Measurements from ENCODE around the gene NPAS3. TPM values are rescaled to one million over a fixed set of nuclear protein-coding genes. Genes with fewer than 3 reads are reported as not detected.

The NPAS3 gene
- total RNA-seq, 1 experiment from 2014 or later, result not detected

DNA sequence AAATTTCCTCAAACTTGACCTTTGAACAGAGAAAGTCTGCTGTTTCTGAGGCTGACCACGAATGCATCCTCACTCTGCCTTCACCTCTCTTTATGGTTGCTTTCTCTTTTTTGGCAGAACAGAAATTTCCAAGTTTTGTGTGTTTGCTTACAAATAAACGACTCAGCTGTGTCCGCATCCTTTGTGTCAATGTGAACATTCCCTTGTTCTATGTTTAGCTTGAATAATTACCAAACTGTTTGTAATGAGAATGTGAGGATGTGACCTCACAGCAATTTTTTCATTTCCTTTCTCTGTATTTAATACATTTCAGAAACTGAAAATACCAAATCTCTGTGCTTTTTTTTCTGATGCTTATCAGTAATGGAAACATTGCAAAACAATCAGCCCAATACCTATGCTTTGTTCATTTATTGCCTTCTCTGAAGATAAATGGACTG lies 601.3 kb downstream of the NPAS3 start:
- RAD21 ChIA-PET (ENCODE audit: low non-redundant PET in 1 of 2, low total read pairs in 2 of 2, uncharacterized antibody in 2 of 2, unreplicated experiment in 2 of 2), result no interaction called here
- TF ChIP-seq ZFX (IDR thresholded peaks at IDR 0.05) (no peak), RAD21 (IDR thresholded peaks at IDR 0.05; ENCODE audit: low read depth) (no peak), SIN3A (IDR thresholded peaks at IDR 0.05; ENCODE audit: low read depth) (no peak), JUND (IDR thresholded peaks at IDR 0.05) (no peak), CEBPB (IDR thresholded peaks at IDR 0.05; ENCODE audit: low read depth) (no peak)
- ATAC-seq, result no peak
- no TSS peak for BruUV-seq (replicated peaks)
- CTCF ChIA-PET, result no interaction called here
- no peak overlapping the region for H3K4me2 ChIP-seq (ENCODE audit: low read length)
- DNase-seq (ENCODE audit: low read depth, low spot score), result no peak
- no peaks in the 10 kb centered on the region for H3K9me2 ChIP-seq (ENCODE audit: insufficient read depth)
- no peak overlapping the region for H3K4me3 ChIP-seq (replicated peaks in 1 of 2; ENCODE audit: low read depth in 1 of 2, low read length in 2 of 2)
- H3K9me3 ChIP-seq (ENCODE audit: control insufficient read depth in 1 of 2, insufficient read depth in 1 of 2, low read depth in 1 of 2, low read length in 2 of 2), result no peaks in the 10 kb centered on the region
- H3K27ac ChIP-seq (ENCODE audit: low read depth, low read length), result no peak overlapping the region
- H3K9ac ChIP-seq (ENCODE audit: low read length), result no peak overlapping the region
- POLR2A ChIA-PET, result no interaction called here
- no peaks in the 10 kb centered on the region for H4K20me1 ChIP-seq (ENCODE audit: insufficient read depth)
- H3K27me3 ChIP-seq (ENCODE audit: insufficient read depth, low read length), result no peaks in the 10 kb centered on the region; the same call in none of the 2 replicates
- intact Hi-C loops (cut with micrococcal nuclease), result no loop called here
- H2AFZ ChIP-seq (ENCODE audit: low read depth, low read length, poor library complexity, severe bottlenecking), result no peak overlapping the region
- H3K36me3 ChIP-seq (ENCODE audit: control insufficient read depth in 1 of 2, insufficient read depth in 2 of 2, low read length in 2 of 2), result no peaks in the 10 kb centered on the region
- H3K4me1 ChIP-seq (ENCODE audit: control insufficient read depth in 1 of 2, insufficient read depth in 2 of 2, low read length in 2 of 2), result no peaks in the 10 kb centered on the region
- no peaks in the 10 kb centered on the region for H3K79me2 ChIP-seq (ENCODE audit: insufficient read depth, low read length)

GRCh38 chr14:33541171-33541570 lies 602.5 kb downstream of the NPAS3 start:
- BruUV-seq (replicated peaks), result no TSS peak
- no peak for ATAC-seq
- RAD21 ChIA-PET (ENCODE audit: low non-redundant PET in 1 of 2, low total read pairs in 2 of 2, uncharacterized antibody in 2 of 2, unreplicated experiment in 2 of 2), result no interaction called here
- Histone ChIP-seq H3K9me2 (ENCODE audit: insufficient read depth) (no peaks in the 10 kb centered on the region), H3K36me3 (ENCODE audit: control insufficient read depth in 1 of 2, insufficient read depth in 2 of 2, low read length in 2 of 2) (no peaks in the 10 kb centered on the region), H3K27me3 (ENCODE audit: insufficient read depth, low read length) (no peaks in the 10 kb centered on the region; the same call in none of the 2 replicates), H4K20me1 (ENCODE audit: insufficient read depth) (no peaks in the 10 kb centered on the region), H3K4me1 (ENCODE audit: control insufficient read depth in 1 of 2, insufficient read depth in 2 of 2, low read length in 2 of 2) (no peaks in the 10 kb centered on the region), H3K4me3 (replicated peaks in 1 of 2; ENCODE audit: low read depth in 1 of 2, low read length in 2 of 2) (no peak overlapping the region), H3K9ac (ENCODE audit: low read length) (no peak overlapping the region), H2AFZ (ENCODE audit: low read depth, low read length, poor library complexity, severe bottlenecking) (no peak overlapping the region), H3K79me2 (ENCODE audit: insufficient read depth, low read length) (no peaks in the 10 kb centered on the region), H3K27ac (ENCODE audit: low read depth, low read length) (no peak overlapping the region), H3K9me3 (ENCODE audit: control insufficient read depth in 1 of 2, insufficient read depth in 1 of 2, low read depth in 1 of 2, low read length in 2 of 2) (0 out of 4 replicates have a peak, but pooled peaks cover 0 to 3% of the 10 kb centered on the region in 2 experiments), H3K4me2 (ENCODE audit: low read length) (no peak overlapping the region)
- CTCF ChIA-PET, result no interaction called here
- POLR2A ChIA-PET, result no interaction called here
- intact Hi-C loops (cut with micrococcal nuclease), result no loop called here
- DNase-seq (ENCODE audit: low read depth, low spot score), result no peak
- TF ChIP-seq ZNF274 (IDR thresholded peaks at IDR 0.05; ENCODE audit: low read depth, low read length) (no peak), YY1 (IDR thresholded peaks at IDR 0.05; ENCODE audit: extremely low read depth, insufficient replicate concordance, low read depth, low read length) (no peak), EZH2 (IDR thresholded peaks at IDR 0.05) (no peak), TCF7L2 (IDR thresholded peaks at IDR 0.05; ENCODE audit: borderline replicate concordance, extremely low read depth, insufficient read depth, insufficient read length) (no peak), MAX (IDR thresholded peaks at IDR 0.05) (no peak), EZH2phosphoT487 (IDR thresholded peaks at IDR 0.05; ENCODE audit: borderline replicate concordance) (no peak), ATF3 (IDR thresholded peaks at IDR 0.05) (no peak), SIN3A (IDR thresholded peaks at IDR 0.05; ENCODE audit: low read depth) (no peak), POLR2A (IDR thresholded peaks at IDR 0.05; ENCODE audit: borderline replicate concordance, extremely low read depth, insufficient read depth, insufficient read length) (no peak), POLR2AphosphoS5 (IDR thresholded peaks at IDR 0.05; ENCODE audit: low read depth, low read length) (no peak), SP1 (IDR thresholded peaks at IDR 0.05; ENCODE audit: low read depth) (no peak), RAD21 (IDR thresholded peaks at IDR 0.05; ENCODE audit: low read depth) (no peak), JUND (IDR thresholded peaks at IDR 0.05) (no peak), CBX3 (IDR thresholded peaks at IDR 0.05; ENCODE audit: low read depth) (no peak)
- TF ChIP-seq, protein P1, sequence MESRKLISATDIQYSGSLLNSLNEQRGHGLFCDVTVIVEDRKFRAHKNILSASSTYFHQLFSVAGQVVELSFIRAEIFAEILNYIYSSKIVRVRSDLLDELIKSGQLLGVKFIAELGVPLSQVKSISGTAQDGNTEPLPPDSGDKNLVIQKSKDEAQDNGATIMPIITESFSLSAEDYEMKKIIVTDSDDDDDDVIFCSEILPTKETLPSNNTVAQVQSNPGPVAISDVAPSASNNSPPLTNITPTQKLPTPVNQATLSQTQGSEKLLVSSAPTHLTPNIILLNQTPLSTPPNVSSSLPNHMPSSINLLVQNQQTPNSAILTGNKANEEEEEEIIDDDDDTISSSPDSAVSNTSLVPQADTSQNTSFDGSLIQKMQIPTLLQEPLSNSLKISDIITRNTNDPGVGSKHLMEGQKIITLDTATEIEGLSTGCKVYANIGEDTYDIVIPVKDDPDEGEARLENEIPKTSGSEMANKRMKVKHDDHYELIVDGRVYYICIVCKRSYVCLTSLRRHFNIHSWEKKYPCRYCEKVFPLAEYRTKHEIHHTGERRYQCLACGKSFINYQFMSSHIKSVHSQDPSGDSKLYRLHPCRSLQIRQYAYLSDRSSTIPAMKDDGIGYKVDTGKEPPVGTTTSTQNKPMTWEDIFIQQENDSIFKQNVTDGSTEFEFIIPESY (IDR thresholded peaks at IDR 0.05; ENCODE audit: extremely low read depth, insufficient replicate concordance, low read length), result no peak
- TF ChIP-seq, protein P2, sequence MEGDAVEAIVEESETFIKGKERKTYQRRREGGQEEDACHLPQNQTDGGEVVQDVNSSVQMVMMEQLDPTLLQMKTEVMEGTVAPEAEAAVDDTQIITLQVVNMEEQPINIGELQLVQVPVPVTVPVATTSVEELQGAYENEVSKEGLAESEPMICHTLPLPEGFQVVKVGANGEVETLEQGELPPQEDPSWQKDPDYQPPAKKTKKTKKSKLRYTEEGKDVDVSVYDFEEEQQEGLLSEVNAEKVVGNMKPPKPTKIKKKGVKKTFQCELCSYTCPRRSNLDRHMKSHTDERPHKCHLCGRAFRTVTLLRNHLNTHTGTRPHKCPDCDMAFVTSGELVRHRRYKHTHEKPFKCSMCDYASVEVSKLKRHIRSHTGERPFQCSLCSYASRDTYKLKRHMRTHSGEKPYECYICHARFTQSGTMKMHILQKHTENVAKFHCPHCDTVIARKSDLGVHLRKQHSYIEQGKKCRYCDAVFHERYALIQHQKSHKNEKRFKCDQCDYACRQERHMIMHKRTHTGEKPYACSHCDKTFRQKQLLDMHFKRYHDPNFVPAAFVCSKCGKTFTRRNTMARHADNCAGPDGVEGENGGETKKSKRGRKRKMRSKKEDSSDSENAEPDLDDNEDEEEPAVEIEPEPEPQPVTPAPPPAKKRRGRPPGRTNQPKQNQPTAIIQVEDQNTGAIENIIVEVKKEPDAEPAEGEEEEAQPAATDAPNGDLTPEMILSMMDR (IDR thresholded peaks at IDR 0.05 in 2 of 3, conservative IDR thresholded peaks at IDR 0.05 in 1 of 3; ENCODE audit: borderline replicate concordance in 1 of 3, insufficient read depth in 1 of 3, low read depth in 2 of 3, low read length in 2 of 3), result no peak
